ENCODE measurements around the gene HJV.
"Not testable (repeated sequence)": the region's sequence is repeated elsewhere in the genome, so short reads cannot be mapped to it uniquely, and the experiment has no call there.

DNA sequence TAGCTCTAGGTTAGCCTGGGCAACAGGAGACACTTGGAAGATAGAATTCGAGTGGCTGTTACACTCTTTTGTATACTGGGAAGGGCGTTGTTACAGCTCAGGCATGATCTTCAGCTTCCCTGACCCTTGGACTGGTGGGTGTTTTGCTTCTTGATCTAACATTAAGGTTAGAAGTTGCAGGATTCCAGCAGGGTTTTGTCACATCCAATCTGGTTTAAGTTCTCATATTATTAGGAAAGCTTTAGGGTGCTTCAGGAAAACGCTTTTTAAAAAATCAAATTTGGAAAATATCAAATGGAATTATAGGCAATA is 29.1 kb upstream of the HJV start:
- TF ChIP-seq, protein P1, sequence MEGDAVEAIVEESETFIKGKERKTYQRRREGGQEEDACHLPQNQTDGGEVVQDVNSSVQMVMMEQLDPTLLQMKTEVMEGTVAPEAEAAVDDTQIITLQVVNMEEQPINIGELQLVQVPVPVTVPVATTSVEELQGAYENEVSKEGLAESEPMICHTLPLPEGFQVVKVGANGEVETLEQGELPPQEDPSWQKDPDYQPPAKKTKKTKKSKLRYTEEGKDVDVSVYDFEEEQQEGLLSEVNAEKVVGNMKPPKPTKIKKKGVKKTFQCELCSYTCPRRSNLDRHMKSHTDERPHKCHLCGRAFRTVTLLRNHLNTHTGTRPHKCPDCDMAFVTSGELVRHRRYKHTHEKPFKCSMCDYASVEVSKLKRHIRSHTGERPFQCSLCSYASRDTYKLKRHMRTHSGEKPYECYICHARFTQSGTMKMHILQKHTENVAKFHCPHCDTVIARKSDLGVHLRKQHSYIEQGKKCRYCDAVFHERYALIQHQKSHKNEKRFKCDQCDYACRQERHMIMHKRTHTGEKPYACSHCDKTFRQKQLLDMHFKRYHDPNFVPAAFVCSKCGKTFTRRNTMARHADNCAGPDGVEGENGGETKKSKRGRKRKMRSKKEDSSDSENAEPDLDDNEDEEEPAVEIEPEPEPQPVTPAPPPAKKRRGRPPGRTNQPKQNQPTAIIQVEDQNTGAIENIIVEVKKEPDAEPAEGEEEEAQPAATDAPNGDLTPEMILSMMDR (IDR thresholded peaks at IDR 0.05): not testable (repeated sequence)
- not testable (repeated sequence) for TF ChIP-seq ZFX (IDR thresholded peaks at IDR 0.05; ENCODE audit: borderline replicate concordance)
